ENCODE measurements around the gene FBXL20.
"Not testable (repeated sequence)": the region's sequence is repeated elsewhere in the genome, so short reads cannot be mapped to it uniquely, and the experiment has no call there.

The FBXL20 gene

DNA sequence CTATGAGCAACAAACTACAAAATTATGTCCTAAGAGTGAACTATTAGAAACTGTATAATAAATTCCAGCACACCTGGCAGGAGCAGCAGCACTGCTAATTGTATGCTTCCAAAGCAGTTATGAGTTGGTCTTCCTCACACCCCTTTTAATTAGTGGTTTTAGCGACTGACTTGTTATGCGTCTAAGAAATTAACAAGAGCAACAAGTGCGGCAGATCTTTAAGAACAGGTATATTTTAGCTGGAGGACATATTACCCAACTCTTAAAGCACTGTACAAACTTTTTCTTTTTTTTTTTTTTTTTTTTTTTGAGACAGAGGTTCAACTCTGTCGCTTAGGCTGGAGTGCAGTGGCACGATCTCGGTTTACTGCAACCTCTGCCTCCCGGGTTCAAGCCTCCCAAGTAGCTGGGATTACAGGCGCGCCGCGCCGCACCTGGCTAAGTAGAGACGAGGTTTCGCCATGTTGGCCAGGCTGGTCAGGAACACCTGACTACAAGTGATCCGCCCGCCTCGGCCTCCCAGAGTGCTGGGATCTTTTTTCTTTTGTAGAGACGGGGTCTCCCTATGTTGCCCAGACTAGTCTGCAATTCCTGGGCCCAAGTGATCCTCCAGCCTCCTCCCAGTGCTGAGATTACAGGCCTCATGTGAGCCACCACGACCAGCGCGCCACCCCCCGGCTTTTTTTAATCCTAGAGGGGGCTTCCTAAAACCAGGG lies 1.6 kb upstream of the FBXL20 start:
- Mint-ChIP-seq H3K4me1 (peaks cover 15 to 28% of the 10 kb centered on the region in 2 donors), H3K27me3 (no peaks in the 10 kb centered on the region), H3K27ac (peak overlapping the region; percentile 88), H3K36me3 (peaks cover 11 to 13% of the 10 kb centered on the region in 2 donors), H3K4me3 (peak overlapping the region in 1 of 2 donors; percentile 97), H3K9me3 (no peaks in the 10 kb centered on the region)
- no peak for DNase-seq
- no peak for ATAC-seq (replicated peaks)

DNA sequence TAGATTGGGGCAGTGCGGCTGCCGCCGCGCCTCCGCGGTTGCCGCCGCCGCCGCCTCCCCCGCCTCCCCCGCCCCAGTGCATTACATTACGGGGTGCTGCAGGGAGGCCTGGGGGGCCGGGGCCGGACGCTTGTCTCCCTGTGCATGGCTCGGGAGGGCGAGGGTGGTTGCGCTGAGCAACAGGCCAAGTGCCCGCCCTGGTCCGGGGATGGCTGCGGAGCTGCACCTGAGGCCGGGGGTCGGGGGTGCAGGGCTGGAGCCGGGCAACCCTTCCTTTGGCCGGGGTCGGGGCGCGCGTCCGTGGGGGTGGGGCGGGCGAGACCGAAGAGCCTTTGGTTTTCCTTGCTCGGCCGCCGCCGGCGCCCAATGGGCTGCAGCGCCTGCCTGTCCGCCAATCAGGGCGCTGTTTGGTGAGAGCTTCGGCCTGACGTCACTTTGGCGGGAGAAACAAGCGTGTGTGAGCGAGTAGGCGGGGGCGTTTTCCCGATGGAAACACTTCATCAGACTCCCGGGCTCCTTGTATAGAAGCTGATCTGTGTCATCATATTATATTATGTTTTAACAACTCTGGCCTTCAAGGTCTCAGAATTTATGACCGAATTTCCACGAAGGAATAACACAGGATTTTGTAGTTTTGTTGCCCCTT lies 941 bp upstream of the FBXL20 start:
- Mint-ChIP-seq H3K4me3 (peak overlapping the region; percentile 97 to 98), H3K4me1 (peaks cover 15 to 28% of the 10 kb centered on the region in 2 donors), H3K9me3 (no peaks in the 10 kb centered on the region), H3K27me3 (no peaks in the 10 kb centered on the region), H3K36me3 (peaks cover 7 to 8% of the 10 kb centered on the region in 2 donors), H3K27ac (peak overlapping the region; percentile 98)
- ATAC-seq (replicated peaks): peak; percentile 72 to 78
- peak; percentile 80 for DNase-seq

DNA sequence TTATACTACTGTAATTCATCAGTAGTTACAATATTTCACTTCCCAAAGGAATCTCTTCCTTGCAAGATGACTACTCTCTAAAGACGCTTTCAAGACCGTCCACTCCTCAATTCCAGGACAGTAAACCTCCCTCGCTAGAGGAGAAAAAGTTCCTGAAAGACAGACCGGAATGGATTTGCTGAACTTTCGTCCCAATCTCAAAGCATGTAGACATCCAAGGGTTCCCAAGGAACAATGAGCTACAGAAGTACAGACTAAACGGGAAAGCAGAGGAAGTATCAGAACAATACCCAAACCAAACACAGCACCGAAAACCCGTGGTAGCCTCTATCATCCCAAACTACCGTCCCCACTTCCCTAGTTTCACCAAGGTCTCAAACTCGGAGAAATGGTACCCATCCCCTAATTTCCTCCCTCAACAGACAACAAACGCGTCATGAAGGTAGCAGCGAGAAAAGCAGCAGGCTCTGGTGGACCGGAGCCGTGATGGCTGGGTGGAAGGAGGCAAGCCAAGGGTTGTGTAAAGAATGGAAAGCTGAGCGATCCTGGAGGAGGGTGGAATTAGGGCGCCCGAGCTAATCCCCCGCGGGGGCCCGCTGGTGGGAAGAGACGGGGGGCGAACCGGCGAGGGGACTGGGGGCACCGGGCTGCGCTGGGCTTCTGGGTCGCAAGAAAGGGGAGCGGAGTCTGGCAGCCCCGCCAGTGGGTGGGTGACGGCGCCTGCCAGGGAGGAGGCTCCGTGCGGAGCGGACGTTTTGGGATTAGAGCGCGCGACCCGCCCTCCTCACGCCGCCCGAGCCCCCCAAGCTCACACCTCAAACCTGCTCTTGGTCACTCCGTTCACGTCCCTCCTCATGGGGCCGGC lies 647 bp downstream of the FBXL20 start:
- H3K4me3 Mint-ChIP-seq: peak overlapping the region; percentile 97 to 98

DNA sequence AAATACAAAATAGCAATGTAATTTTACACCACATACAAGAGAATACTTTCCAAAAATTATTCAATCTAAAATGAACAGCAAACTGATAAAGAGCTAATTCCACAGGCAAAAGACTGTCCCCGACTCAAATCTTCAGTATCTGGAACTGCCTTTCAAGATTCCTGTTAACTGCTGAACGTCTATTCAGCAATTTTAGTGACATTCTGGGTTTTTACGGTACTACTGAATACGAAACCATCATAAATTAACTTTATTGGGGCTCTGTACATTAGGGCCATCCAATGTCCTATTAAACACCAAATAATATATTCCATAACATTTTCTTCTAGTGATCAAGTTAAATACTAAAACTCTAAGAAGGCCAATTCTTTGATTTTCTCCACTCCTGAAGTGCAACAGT lies 1.6 kb downstream of the FBXL20 start:
- Mint-ChIP-seq H3K27ac (no peak overlapping the region), H3K27me3 (no peaks in the 10 kb centered on the region), H3K9me3 (no peaks in the 10 kb centered on the region), H3K36me3 (peaks cover 2 to 4% of the 10 kb centered on the region in 2 donors), H3K4me1 (peaks cover 14 to 24% of the 10 kb centered on the region in 2 donors), H3K4me3 (peak overlapping the region in 1 of 2 donors; percentile 20)
- ATAC-seq (replicated peaks): no peak
- no peak for DNase-seq

More for the DNA sequence above, 647 bp downstream of the FBXL20 start:
- H3K4me1 Mint-ChIP-seq: peaks cover 15 to 28% of the 10 kb centered on the region in 2 donors
- ATAC-seq (replicated peaks): peak; percentile 9 to 10
- peaks cover 4 to 7% of the 10 kb centered on the region in 2 donors for H3K36me3 Mint-ChIP-seq
- no peak for DNase-seq
- H3K27ac Mint-ChIP-seq: peak overlapping the region; percentile 98
- H3K27me3 Mint-ChIP-seq: no peaks in the 10 kb centered on the region
- H3K9me3 Mint-ChIP-seq: no peaks in the 10 kb centered on the region

DNA sequence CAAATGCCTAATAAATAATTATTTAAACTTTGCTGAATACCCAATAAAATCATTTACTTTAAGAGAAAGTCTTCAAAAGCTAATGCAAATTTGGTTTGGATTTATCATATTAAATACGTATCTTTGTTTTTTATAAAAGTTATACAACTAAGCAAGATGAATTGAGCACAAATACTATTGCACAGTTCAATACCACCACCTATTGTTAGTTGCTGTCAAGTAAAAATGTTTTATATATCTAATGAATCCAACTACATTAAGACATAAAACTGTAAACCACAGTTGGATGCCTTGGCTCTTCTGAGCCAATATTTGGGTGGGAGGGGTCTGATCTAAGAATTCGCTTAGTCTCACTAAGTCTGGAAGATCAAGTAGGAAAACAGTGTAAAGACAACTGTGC lies 7.7 kb downstream of the FBXL20 start:
- H3K36me3 Mint-ChIP-seq: no peaks in the 10 kb centered on the region
- H3K27ac Mint-ChIP-seq: no peak overlapping the region
- no peak for ATAC-seq (replicated peaks)
- H3K27me3 Mint-ChIP-seq: no peaks in the 10 kb centered on the region
- H3K4me1 Mint-ChIP-seq: peaks cover 1 to 5% of the 10 kb centered on the region in 2 donors
- DNase-seq: no peak
- no peak overlapping the region for H3K4me3 Mint-ChIP-seq
- no peaks in the 10 kb centered on the region for H3K9me3 Mint-ChIP-seq

DNA sequence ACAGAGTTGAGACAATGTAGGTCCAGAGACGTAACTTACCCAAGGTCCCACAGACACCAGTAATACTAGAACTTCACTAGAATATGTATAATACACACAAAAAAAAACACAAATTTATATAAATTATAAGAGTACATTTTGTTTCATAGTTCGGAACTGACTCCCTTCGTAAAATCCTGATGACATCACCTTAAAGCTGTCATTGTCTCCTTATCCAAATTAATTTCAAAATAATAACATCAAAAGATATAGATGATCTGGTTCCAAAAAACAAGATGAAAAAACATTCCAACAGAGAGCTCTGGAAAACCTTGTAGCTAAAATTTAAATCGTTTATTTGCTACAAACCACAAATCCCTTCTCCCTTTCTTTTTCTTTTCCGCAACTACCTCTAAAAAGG lies 10.0 kb downstream of the FBXL20 start:
- no peaks in the 10 kb centered on the region for H3K27me3 Mint-ChIP-seq
- no peaks in the 10 kb centered on the region for H3K9me3 Mint-ChIP-seq
- peaks cover 1 to 5% of the 10 kb centered on the region in 2 donors for H3K4me1 Mint-ChIP-seq
- ATAC-seq (replicated peaks): no peak
- no peak overlapping the region for H3K27ac Mint-ChIP-seq
- no peak for DNase-seq
- no peak overlapping the region for H3K4me3 Mint-ChIP-seq
- peaks cover 0 to 4% of the 10 kb centered on the region in 2 donors for H3K36me3 Mint-ChIP-seq

DNA sequence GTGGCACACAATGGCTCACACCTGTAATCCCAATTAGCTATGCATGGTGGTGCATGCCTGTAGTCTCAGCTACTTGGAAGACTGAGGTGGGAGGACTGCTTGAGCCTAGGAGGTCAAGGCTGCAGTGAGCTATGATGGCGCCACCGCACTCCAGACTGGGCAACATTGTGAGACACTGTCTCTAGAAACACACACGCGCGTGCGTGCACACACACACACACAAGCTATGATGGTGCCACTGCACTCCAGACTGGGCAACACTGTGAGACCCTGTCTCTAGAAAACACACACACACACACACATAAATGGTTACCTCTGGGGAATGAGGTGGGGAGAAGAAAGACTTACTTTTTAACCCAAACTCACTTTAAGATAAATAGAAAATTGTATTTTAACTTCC lies 16.4 kb downstream of the FBXL20 start:
- Mint-ChIP-seq H3K27me3 (no peaks in the 10 kb centered on the region), H3K27ac (no peak overlapping the region), H3K4me1 (peaks cover 7 to 8% of the 10 kb centered on the region in 2 donors), H3K4me3 (no peak overlapping the region), H3K36me3 (peaks cover 0 to 4% of the 10 kb centered on the region in 2 donors), H3K9me3 (no peaks in the 10 kb centered on the region)
- ATAC-seq (replicated peaks) (no peak), DNase-seq (no peak)

DNA sequence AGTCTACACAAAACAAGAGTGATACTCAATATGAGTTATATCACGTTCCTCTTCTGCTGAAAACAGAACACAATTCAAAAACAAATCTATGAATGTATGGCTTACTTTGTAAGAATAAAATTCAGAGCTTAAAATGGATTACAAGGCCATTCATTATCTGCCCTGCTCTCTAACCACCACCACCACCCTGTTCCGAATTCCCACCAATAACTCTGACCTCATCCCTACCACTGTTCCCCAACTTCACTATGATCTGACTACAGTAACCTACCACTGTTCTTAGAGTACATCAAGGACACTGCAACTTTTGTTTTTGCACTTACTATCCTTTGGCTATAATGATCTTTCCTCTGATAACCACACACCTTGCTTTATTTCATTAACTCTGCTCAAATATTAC lies 21.3 kb downstream of the FBXL20 start:
- no peak overlapping the region for H3K27ac Mint-ChIP-seq
- H3K4me1 Mint-ChIP-seq: peaks cover 27 to 33% of the 10 kb centered on the region in 2 donors
- DNase-seq (no peak), ATAC-seq (replicated peaks) (no peak)
- no peaks in the 10 kb centered on the region for H3K36me3 Mint-ChIP-seq
- no peak overlapping the region for H3K4me3 Mint-ChIP-seq
- no peaks in the 10 kb centered on the region for H3K27me3 Mint-ChIP-seq
- H3K9me3 Mint-ChIP-seq: no peaks in the 10 kb centered on the region

DNA sequence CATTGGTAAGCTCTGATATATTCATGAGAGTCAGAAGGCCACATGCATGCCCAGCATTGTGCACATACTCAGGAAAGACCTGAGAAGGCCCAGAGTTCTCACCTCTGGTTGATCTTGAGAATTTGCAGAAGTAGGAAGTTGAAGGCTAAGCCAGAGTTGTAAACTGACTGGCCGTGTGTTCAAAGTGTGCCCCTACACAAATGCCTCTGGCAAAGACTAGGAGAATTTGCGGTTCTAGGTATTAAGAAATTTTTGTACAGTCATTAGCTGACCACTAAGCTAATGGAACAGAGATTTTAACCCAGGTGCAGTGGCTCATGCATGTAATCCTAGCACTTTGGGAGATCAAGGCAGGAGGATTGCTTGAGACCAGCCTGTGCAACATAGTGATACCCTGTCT lies 25.0 kb downstream of the FBXL20 start:
- Mint-ChIP-seq H3K4me1 (peaks cover 24 to 39% of the 10 kb centered on the region in 2 donors), H3K4me3 (no peak overlapping the region), H3K9me3 (no peaks in the 10 kb centered on the region), H3K27ac (no peak overlapping the region), H3K36me3 (peaks cover 0 to 4% of the 10 kb centered on the region in 2 donors), H3K27me3 (no peaks in the 10 kb centered on the region)
- no peak for DNase-seq
- ATAC-seq (replicated peaks): peak; percentile 64 to 77

DNA sequence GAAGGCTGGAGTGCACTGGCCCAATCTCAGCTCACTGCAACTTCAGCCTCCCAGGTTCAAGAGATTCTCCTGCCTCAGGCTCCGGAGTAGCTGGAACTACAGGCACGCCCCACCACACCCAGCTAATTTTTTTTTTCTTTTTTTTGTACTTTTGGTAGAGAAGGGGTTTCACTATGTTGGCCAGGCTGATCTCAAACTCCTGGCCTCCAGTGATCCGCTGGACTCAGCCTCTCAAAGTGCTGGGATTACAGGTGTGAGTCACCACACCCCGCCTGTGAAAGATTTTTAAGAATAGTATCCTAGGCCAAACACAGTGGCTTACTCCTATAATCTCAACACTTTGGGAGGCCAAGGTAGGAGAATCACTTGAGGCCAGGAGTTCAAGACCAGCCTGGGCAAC lies 33.6 kb downstream of the FBXL20 start:
- H3K27ac Mint-ChIP-seq; ATAC-seq (replicated peaks); H3K4me3 Mint-ChIP-seq; H3K27me3 Mint-ChIP-seq; H3K36me3 Mint-ChIP-seq; DNase-seq; H3K9me3 Mint-ChIP-seq: not testable (repeated sequence)
- peaks cover 1 to 20% of the 10 kb centered on the region in 2 donors for H3K4me1 Mint-ChIP-seq

DNA sequence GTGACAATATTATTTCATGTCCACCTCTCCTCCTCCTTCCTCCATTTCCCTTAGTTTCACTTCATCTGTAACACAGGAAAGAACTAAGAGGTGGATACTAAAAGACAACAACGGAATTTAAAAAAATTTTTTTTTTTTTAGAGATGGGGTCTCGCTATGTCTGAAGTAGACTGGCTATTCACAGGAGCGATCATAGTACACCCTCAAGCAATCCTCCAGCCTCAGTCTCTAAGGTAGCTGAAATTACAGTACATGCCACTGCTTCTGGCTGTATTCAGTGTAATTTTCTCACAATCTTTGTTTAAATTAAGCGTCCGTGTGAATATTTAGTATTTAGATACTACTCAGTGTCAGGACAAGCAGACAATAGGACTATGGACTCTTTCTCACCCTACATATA lies 35.6 kb downstream of the FBXL20 start:
- Mint-ChIP-seq H3K4me1 (peaks cover 4 to 26% of the 10 kb centered on the region in 2 donors), H3K36me3 (peaks cover 0 to 2% of the 10 kb centered on the region in 2 donors), H3K27ac (no peak overlapping the region), H3K4me3 (no peak overlapping the region), H3K9me3 (no peaks in the 10 kb centered on the region), H3K27me3 (no peaks in the 10 kb centered on the region)
- ATAC-seq (replicated peaks) (no peak), DNase-seq (no peak)

DNA sequence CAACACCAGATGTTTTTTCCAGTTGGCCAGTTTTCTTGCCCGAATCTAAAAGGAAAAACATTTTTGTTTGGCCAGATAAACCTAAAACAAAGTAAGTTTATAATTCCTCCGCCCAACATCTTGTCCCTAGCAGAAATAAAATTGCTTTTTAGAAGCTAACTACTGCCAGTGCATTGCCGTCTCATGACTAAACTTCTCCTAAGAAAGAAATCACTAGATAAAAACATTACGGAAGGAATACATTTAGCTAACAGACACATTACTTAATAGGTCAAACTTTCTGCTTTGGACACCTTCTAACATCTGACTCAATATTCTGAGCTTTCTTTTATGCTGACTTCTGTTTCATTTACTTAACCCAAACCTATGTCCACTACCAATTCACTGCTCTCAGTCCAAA lies 36.2 kb downstream of the FBXL20 start:
- no peaks in the 10 kb centered on the region for H3K9me3 Mint-ChIP-seq

DNA sequence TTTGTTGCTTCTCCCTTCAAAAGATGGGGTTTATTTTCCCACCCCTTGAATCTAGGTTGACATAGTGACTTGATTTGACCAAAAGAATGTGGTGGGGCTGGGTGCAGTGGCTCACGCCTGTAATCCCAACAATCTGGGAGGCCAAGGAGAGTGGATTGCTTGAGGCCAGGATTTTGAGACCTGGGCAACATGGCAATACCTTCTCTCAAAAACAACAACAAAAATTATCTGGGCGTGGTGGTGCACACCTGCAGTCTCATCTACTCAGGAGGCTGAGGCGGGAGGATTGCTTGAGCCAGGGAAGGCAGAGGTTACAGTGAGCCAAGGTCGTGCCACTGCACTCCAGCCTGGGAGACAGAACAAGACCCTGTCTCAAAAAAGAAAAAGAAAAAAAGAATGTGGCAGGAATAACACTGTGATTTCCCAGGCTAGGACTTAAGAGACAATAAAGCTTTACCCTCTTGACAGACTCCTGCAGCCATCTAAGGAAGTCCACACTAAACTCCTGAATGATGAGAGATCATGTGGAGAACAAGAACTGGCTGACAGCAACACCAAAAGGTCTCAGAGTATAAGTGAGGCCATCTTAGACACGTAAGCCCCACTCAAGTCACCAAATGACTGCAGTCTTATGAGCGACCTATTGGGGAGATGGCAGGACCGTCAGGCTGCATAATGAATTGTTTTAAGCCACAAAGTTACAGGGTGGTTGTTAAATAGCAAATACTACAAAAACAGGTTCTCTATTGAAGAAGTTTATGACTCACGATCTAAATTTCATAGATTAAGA lies 37.0 kb downstream of the FBXL20 start:
- Mint-ChIP-seq H3K27me3 (no peaks in the 10 kb centered on the region), H3K4me3 (no peak overlapping the region), H3K9me3 (no peaks in the 10 kb centered on the region), H3K36me3 (no peaks in the 10 kb centered on the region), H3K4me1 (peaks cover 7 to 37% of the 10 kb centered on the region in 2 donors), H3K27ac (no peak overlapping the region)
- no peak for ATAC-seq (replicated peaks)
- DNase-seq: no peak

More for the DNA sequence above, 36.2 kb downstream of the FBXL20 start:
- Mint-ChIP-seq H3K4me1 (peaks cover 5 to 32% of the 10 kb centered on the region in 2 donors), H3K4me3 (no peak overlapping the region), H3K36me3 (peaks cover 0 to 2% of the 10 kb centered on the region in 2 donors), H3K27me3 (no peaks in the 10 kb centered on the region), H3K27ac (no peak overlapping the region)
- no peak for ATAC-seq (replicated peaks)
- DNase-seq: no peak

DNA sequence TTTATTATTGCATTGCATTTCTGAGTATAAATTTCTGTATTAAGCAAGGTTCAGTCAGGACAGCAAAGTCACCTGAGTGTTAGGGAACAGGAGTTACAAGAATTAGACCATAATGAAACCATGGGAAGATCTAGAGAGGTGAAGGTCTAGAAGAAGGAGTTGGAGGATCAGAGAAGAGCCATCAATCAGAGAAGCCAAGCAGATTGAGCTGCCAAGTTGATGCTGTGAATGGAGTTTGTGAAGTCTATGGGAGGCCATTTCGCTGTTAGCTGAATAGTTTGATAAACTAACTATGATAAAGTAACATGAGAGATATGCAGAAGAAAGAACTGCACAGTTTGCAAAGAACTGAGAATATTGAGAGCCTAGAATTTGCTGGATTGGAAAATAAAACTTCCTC lies 40.4 kb downstream of the FBXL20 start:
- Mint-ChIP-seq H3K9me3 (no peaks in the 10 kb centered on the region), H3K27ac (no peak overlapping the region), H3K4me1 (peaks cover 6 to 33% of the 10 kb centered on the region in 2 donors), H3K36me3 (peaks cover 0 to 4% of the 10 kb centered on the region in 2 donors), H3K27me3 (no peaks in the 10 kb centered on the region), H3K4me3 (no peak overlapping the region)
- ATAC-seq (replicated peaks) (no peak), DNase-seq (no peak)
